Astrocyte (in vitro differentiated cells and primary cell): ENCODE results near the gene MAP1LC3B.

Experiments used
- EZH2 ChIP-seq: IDR thresholded peaks from 2 replicates; pipeline ENCODE4 v1.6.1; 2012; ENCODE audit warnings: mild to moderate bottlenecking, low read length, inconsistent platforms; ENCODE audit not compliant: insufficient read depth
- TF ChIP-seq, protein P1 (sequence below): IDR thresholded peaks from 2 replicates; pipeline ENCODE4 v1.5.1; 2011; ENCODE audit warnings: low read depth, mild to moderate bottlenecking, inconsistent platforms, low read length, moderate library complexity; ENCODE audit not compliant: insufficient read depth

DNA sequence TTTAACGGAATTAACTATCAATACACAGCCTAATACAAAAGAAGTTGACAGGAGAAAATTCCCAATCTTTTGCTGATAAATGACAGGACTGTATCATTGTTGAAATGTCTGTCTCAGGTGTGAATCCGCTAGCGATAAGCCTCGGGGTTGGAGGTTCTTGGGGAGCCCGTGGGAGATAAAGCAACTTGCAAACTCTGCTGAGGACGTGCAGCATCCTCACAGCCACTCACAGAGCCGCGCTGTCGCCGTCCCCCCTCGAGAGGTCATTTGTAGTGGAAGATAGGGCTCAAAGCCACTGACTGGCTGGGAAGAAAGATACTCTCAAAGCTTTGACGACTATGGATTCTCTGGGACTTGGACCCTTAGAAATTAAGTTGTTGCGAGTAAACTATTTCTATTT is 17.0 kb downstream of the MAP1LC3B start:
- TF ChIP-seq, protein P1, sequence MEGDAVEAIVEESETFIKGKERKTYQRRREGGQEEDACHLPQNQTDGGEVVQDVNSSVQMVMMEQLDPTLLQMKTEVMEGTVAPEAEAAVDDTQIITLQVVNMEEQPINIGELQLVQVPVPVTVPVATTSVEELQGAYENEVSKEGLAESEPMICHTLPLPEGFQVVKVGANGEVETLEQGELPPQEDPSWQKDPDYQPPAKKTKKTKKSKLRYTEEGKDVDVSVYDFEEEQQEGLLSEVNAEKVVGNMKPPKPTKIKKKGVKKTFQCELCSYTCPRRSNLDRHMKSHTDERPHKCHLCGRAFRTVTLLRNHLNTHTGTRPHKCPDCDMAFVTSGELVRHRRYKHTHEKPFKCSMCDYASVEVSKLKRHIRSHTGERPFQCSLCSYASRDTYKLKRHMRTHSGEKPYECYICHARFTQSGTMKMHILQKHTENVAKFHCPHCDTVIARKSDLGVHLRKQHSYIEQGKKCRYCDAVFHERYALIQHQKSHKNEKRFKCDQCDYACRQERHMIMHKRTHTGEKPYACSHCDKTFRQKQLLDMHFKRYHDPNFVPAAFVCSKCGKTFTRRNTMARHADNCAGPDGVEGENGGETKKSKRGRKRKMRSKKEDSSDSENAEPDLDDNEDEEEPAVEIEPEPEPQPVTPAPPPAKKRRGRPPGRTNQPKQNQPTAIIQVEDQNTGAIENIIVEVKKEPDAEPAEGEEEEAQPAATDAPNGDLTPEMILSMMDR, result no peak
- TF ChIP-seq EZH2, result no peak
